Measurements from ENCODE around the gene USP46. TPM values are rescaled to one million over a fixed set of nuclear protein-coding genes. Genes with fewer than 3 reads are reported as not detected.

The USP46 gene
- total and polyA plus RNA-seq, 12 donors, result 1.9 to 37.5 (median 19.2) TPM

DNA sequence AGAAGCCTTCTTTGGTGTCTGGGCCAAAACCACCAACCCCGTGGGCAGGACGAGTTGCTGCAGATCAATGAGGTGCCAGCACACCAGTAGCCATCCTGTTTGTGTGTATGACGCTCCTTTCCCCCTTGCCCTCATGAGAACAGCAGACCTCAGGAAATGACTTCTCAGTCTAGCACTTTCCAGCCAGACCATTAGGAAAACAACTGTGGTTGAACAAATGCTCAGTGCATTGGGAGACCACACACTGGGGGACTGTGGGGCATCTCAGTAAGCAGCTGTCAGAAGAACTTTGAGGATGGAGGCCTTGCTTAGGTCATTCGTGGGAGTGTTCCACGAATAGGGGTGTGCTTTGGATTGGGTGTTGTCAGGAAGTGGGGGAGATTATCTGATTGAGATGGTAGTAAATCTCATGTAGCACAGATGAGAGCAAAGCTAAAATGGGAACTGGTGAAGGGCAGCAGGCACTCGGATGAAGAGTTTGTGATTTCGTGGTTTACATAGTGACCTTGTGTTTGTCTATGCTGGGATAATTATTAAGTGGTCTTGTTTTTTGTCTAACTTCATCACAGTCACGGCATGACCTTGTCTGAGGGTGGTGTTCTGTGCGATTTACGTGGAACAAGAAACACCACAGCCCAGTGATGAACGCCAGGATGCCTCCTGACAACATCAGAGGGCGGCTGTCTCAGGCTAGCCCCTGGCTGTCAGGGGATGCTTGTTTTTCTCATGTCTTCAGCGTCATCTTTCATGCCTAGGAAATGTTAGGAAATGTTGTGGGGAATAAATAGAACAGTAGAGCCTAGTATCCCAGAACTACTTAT is 70.1 kb downstream of the USP46 start:
- Histone ChIP-seq H3K27me3 (no peaks in the 10 kb centered on the region), H3K4me3 (no peak overlapping the region), H3K9me3 (replicated peaks in 1 of 3) (no peaks in the 10 kb centered on the region), H3K27ac (no peak overlapping the region), H3K4me1 (replicated peaks in 1 of 2) (no peaks in the 10 kb centered on the region), H3K36me3 (replicated peaks in 1 of 2) (no peaks in the 10 kb centered on the region)
- WGBS, 4 donors, result 66 to 72% (median 69%) methylated on average over 13 of the region's 13 CpGs
- TF ChIP-seq, protein P1, sequence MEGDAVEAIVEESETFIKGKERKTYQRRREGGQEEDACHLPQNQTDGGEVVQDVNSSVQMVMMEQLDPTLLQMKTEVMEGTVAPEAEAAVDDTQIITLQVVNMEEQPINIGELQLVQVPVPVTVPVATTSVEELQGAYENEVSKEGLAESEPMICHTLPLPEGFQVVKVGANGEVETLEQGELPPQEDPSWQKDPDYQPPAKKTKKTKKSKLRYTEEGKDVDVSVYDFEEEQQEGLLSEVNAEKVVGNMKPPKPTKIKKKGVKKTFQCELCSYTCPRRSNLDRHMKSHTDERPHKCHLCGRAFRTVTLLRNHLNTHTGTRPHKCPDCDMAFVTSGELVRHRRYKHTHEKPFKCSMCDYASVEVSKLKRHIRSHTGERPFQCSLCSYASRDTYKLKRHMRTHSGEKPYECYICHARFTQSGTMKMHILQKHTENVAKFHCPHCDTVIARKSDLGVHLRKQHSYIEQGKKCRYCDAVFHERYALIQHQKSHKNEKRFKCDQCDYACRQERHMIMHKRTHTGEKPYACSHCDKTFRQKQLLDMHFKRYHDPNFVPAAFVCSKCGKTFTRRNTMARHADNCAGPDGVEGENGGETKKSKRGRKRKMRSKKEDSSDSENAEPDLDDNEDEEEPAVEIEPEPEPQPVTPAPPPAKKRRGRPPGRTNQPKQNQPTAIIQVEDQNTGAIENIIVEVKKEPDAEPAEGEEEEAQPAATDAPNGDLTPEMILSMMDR (IDR thresholded peaks at IDR 0.05), result no peak
- no peak for TF ChIP-seq POLR2A (IDR thresholded peaks at IDR 0.05)
- no peak for DNase-seq
- intact Hi-C loops (cut with DNase I), result no loop called here

DNA sequence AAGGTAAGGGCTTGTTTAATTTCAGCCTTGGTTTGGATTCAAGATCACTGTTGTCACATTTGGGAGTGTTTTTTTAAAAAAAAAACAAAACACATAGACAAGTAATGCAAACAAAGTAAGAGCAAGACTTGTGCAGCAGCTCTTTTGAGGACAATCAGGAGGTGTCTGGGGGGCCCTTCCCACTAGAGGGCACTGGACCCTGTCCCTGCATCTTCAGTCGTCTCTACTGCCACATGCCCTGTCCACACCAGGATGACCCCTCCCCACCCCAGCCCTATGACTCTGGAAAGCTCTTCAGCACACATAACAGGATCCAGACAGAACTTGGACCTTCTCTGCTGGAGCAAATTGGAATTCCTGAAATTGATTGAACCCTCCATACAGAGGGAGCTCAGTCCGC is 71.0 kb downstream of the USP46 start:
- Histone ChIP-seq H3K27me3 (no peaks in the 10 kb centered on the region), H3K9me3 (replicated peaks in 1 of 3) (no peaks in the 10 kb centered on the region), H3K4me3 (no peak overlapping the region), H3K27ac (no peak overlapping the region), H3K36me3 (replicated peaks in 1 of 2) (no peaks in the 10 kb centered on the region), H3K4me1 (replicated peaks in 1 of 2) (no peaks in the 10 kb centered on the region)
- no peak for TF ChIP-seq POLR2A (IDR thresholded peaks at IDR 0.05)
- TF ChIP-seq, protein P1 (IDR thresholded peaks at IDR 0.05), result peak in 5 of 6 experiments; percentile 19 to 51 (median 39)
- WGBS, 4 donors, result 51 to 56% (median 54%) methylated on average over 2 of the region's 2 CpGs
- intact Hi-C loops (cut with DNase I), result no loop called here
- peak in 5 of 7 donors; percentile 23 to 63 (median 32) for DNase-seq

DNA sequence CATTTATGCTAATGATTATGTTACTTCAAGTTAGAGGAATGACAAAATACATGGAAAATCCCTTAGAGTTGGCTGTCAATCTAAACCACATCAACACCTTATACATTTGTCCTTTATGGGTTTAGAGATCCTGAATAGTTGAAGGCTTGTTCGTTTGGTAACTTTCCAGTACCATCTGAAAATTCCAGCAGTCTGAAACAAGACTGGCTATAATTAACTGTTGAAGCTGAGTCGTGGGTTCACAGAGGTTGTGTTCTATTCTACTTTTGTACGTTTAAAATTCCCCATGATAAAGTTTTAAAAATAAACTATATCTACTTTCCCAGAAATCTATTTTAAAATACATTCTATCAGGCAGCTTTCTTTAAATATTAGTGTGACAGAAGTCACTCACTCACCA is 73.0 kb downstream of the USP46 start:
- intact Hi-C loops (cut with DNase I), result no loop called here
- WGBS, 4 donors, result 21 to 40% (median 26%) methylated on average over 3 of the region's 3 CpGs
- TF ChIP-seq POLR2A (IDR thresholded peaks at IDR 0.05), result no peak
- TF ChIP-seq, protein P1 (IDR thresholded peaks at IDR 0.05), result no peak
- Histone ChIP-seq H3K27ac (no peak overlapping the region), H3K36me3 (replicated peaks in 1 of 2) (no peaks in the 10 kb centered on the region), H3K4me1 (replicated peaks in 1 of 2) (no peaks in the 10 kb centered on the region), H3K4me3 (no peak overlapping the region), H3K27me3 (no peaks in the 10 kb centered on the region), H3K9me3 (replicated peaks in 1 of 3) (no peaks in the 10 kb centered on the region)
- DNase-seq, result no peak

DNA sequence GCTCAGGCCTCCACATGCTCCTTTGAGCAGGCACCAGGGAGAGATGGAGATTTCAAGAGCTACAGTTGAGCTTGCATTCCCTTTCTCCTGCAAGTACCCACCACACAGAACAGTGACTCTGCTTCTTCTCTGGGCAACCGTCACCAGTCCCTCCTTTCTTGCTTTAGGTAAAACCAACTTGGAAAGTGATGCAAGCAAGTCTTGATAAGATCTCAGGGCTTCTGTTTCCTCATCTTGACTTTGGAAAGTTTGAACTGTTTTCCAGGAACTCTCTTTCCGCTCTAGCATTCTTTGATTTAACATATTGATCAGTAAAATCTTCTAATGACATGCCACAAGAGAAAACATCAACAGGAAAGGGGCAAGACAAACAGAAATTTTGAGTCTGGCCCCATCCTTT is 73.7 kb downstream of the USP46 start:
- intact Hi-C loops (cut with DNase I), result no loop called here
- H3K27ac ChIP-seq, result no peak overlapping the region
- DNase-seq, result no peak
- H3K9me3 ChIP-seq (replicated peaks in 1 of 3), result no peaks in the 10 kb centered on the region
- H3K36me3 ChIP-seq (replicated peaks in 1 of 2), result no peaks in the 10 kb centered on the region
- no peak overlapping the region for H3K4me3 ChIP-seq
- no peaks in the 10 kb centered on the region for H3K27me3 ChIP-seq
- WGBS, 4 donors, result 84 to 92% (median 88%) methylated on average over 2 of the region's 2 CpGs
- no peak for TF ChIP-seq POLR2A (IDR thresholded peaks at IDR 0.05)
- TF ChIP-seq, protein P1 (IDR thresholded peaks at IDR 0.05), result no peak
- H3K4me1 ChIP-seq (replicated peaks in 1 of 2), result no peaks in the 10 kb centered on the region

Data from adrenal gland (tissue), 12 donors.